Neural progenitor cell (in vitro differentiated cells): ENCODE measurements around the gene CARNS1. TPM values are rescaled to one million over a fixed set of nuclear protein-coding genes. Genes with fewer than 3 reads are reported as not detected.

Source experiments
- DNase-seq: peaks from one replicate; pipeline ENCODE4 v3.0.0-alpha.2; 2016; ENCODE audit warnings: low spot score
- H2AFZ ChIP-seq: fragments of 200-600 bp; sonication (generic); replicated peaks from 2 replicates; pipeline ENCODE4 v1.6.1; 2016; ENCODE audit warnings: antibody characterized with exemption
- H3F3A ChIP-seq: fragments of 200-600 bp; sonication (generic); 2 replicates; pipeline ENCODE4 v1.6.1; 2016; ENCODE audit warnings: antibody characterized with exemption, low read depth
- H3K27ac ChIP-seq: fragments of 200-600 bp; sonication (generic); 2 replicates; pipeline ENCODE4 v1.5.1; 2016; ENCODE audit warnings: mild to moderate bottlenecking
- H3K27me3 ChIP-seq: fragments of 200-600 bp; sonication (generic); 2 replicates; pipeline ENCODE4 v1.6.1; 2016; ENCODE audit warnings: mild to moderate bottlenecking, moderate library complexity
- H3K36me3 ChIP-seq: fragments of 200-600 bp; sonication (generic); 2 replicates; pipeline ENCODE4 v1.5.1; 2016
- H3K4me1 ChIP-seq: fragments of 200-600 bp; sonication (generic); 2 replicates; pipeline ENCODE4 v1.6.1; 2016; ENCODE audit warnings: mixed run types
- H3K4me2 ChIP-seq: fragments of 200-600 bp; sonication (generic); 2 replicates; pipeline ENCODE4 v1.6.1; 2016
- H3K4me3 ChIP-seq: fragments of 200-600 bp; sonication (generic); 2 replicates; pipeline ENCODE4 v1.5.1; 2016
- H3K79me2 ChIP-seq: fragments of 200-600 bp; sonication (generic); 2 replicates; pipeline ENCODE4 v1.6.1; 2016; ENCODE audit warnings: low read depth
- H3K9ac ChIP-seq: fragments of 200-600 bp; sonication (generic); 2 replicates; pipeline ENCODE4 v1.6.1; 2016
- H3K9me3 ChIP-seq: fragments of 200-600 bp; sonication (generic); 2 replicates; pipeline ENCODE4 v1.5.1; 2016; ENCODE audit warnings: low read depth
- H4K20me1 ChIP-seq: fragments of 200-600 bp; sonication (generic); 2 replicates; pipeline ENCODE4 v1.6.1; 2016; ENCODE audit warnings: low read depth
- H3K27ac Mint-ChIP-seq: 3 replicates; pipeline ENCODE4 v1.8.0; 2021; ENCODE audit warnings: mixed read lengths
- H3K27me3 Mint-ChIP-seq: 2 replicates; pipeline ENCODE4 v1.8.0; 2022; ENCODE audit warnings: low read depth, mild to moderate bottlenecking, inconsistent platforms, moderate library complexity, mixed read lengths; ENCODE audit not compliant: insufficient read depth
- H3K36me3 Mint-ChIP-seq: 3 replicates; pipeline ENCODE4 v1.8.0; 2021; ENCODE audit warnings: mixed read lengths
- H3K4me1 Mint-ChIP-seq: 3 replicates; pipeline ENCODE4 v1.8.0; 2021; ENCODE audit warnings: mixed read lengths
- H3K4me3 Mint-ChIP-seq: 3 replicates; pipeline ENCODE4 v1.8.0; 2021; ENCODE audit warnings: mild to moderate bottlenecking, moderate library complexity, mixed read lengths
- H3K9me3 Mint-ChIP-seq: 3 replicates; pipeline ENCODE4 v1.8.0; 2020; ENCODE audit warnings: mixed read lengths
- CTCF ChIP-seq: fragments of 200-600 bp; sonication (generic); IDR thresholded peaks from 2 replicates; pipeline ENCODE4 v1.5.1; 2017; ENCODE audit warnings: antibody characterized with exemption, mild to moderate bottlenecking
- EZH2 ChIP-seq: fragments of 200-600 bp; sonication (generic); IDR thresholded peaks from 2 replicates; pipeline ENCODE4 v1.6.1; 2017; ENCODE audit warnings: antibody characterized with exemption, mild to moderate bottlenecking, moderate library complexity
- EZH2phosphoT487 ChIP-seq: fragments of 200-600 bp; sonication (generic); IDR thresholded peaks from 2 replicates; pipeline ENCODE4 v1.6.1; 2017; ENCODE audit warnings: antibody characterized with exemption
- total RNA-seq: library from RNA; depleted of rRNA; stranded (reverse); fragments of >200 nt; gene quantifications from 2 replicates; pipeline ENCODE4 v1.2.3, GENCODE V29; 2015; ENCODE audit warnings: low replicate concordance

Gene CARNS1
- total RNA-seq, 1 donor from 2014 or later = 0.52 TPM

GRCh38 chr11:67375320-67376055 is 40.0 kb upstream of the CARNS1 start:
- Histone ChIP-seq H3K9me3 (no peaks in the 10 kb centered on the region), H2AFZ (peak overlapping the region; percentile 38), H3K36me3 (no peaks in the 10 kb centered on the region), H3K4me3 (peak overlapping the region; percentile 32), H3K27me3 (peaks cover 73% of the 10 kb centered on the region), H3F3A (peaks cover 46% of the 10 kb centered on the region), H3K27ac (no peak overlapping the region), H4K20me1 (peaks cover 16% of the 10 kb centered on the region), H3K79me2 (no peaks in the 10 kb centered on the region), H3K4me2 (peak overlapping the region; percentile 92), H3K9ac (no peak overlapping the region), H3K4me1 (peaks cover 51% of the 10 kb centered on the region)
- Mint-ChIP-seq H3K4me1 (peaks cover 44% of the 10 kb centered on the region), H3K36me3 (no peaks in the 10 kb centered on the region), H3K27ac (no peak overlapping the region), H3K9me3 (no peaks in the 10 kb centered on the region), H3K27me3 (peaks cover 23% of the 10 kb centered on the region), H3K4me3 (peak overlapping the region; percentile 72)
- peak; percentile 41 for DNase-seq
- TF ChIP-seq EZH2phosphoT487 (no peak), CTCF (no peak), EZH2 (no peak)

- Mint-ChIP-seq H3K4me3 (peak overlapping the region; percentile 72), H3K9me3 (no peaks in the 10 kb centered on the region), H3K27me3 (peaks cover 18% of the 10 kb centered on the region), H3K4me1 (peaks cover 38% of the 10 kb centered on the region), H3K36me3 (no peaks in the 10 kb centered on the region), H3K27ac (no peak overlapping the region)
- Histone ChIP-seq H3K9me3 (no peaks in the 10 kb centered on the region), H3K27ac (no peak overlapping the region), H3K9ac (no peak overlapping the region), H3K4me2 (peak overlapping the region; percentile 92), H2AFZ (no peak overlapping the region), H3K4me3 (peak overlapping the region; percentile 32), H4K20me1 (peaks cover 9% of the 10 kb centered on the region), H3K4me1 (peaks cover 44% of the 10 kb centered on the region), H3K36me3 (no peaks in the 10 kb centered on the region), H3F3A (peaks cover 45% of the 10 kb centered on the region), H3K79me2 (no peaks in the 10 kb centered on the region), H3K27me3 (peaks cover 68% of the 10 kb centered on the region)
- DNase-seq = peak; percentile 45
- TF ChIP-seq CTCF = no peak
- TF ChIP-seq EZH2phosphoT487 = no peak
- TF ChIP-seq EZH2 = no peak
Observed at GRCh38 chr11:67376063-67376820, 39.2 kb upstream of the CARNS1 start.

GRCh38 chr11:67376873-67377808 is 38.3 kb upstream of the CARNS1 start:
- Mint-ChIP-seq H3K27ac (no peak overlapping the region), H3K4me3 (peak overlapping the region; percentile 65), H3K4me1 (peaks cover 31% of the 10 kb centered on the region), H3K27me3 (peaks cover 14% of the 10 kb centered on the region), H3K9me3 (no peaks in the 10 kb centered on the region), H3K36me3 (no peaks in the 10 kb centered on the region)
- H3K9ac ChIP-seq = no peak overlapping the region
- TF ChIP-seq EZH2phosphoT487 = no peak
- TF ChIP-seq CTCF = no peak
- no peak overlapping the region for H3K27ac ChIP-seq
- H3K4me2 ChIP-seq = peak overlapping the region; percentile 92
- H3K27me3 ChIP-seq = peaks cover 59% of the 10 kb centered on the region
- no peak for DNase-seq
- no peaks in the 10 kb centered on the region for H3K9me3 ChIP-seq
- peaks cover under 1% of the 10 kb centered on the region for H4K20me1 ChIP-seq
- peaks cover 36% of the 10 kb centered on the region for H3F3A ChIP-seq
- H3K4me1 ChIP-seq = peaks cover 35% of the 10 kb centered on the region
- no peak overlapping the region for H3K4me3 ChIP-seq
- no peak overlapping the region for H2AFZ ChIP-seq
- H3K36me3 ChIP-seq = no peaks in the 10 kb centered on the region
- H3K79me2 ChIP-seq = no peaks in the 10 kb centered on the region
